HG02623 (cell line): ENCODE measurements around the gene TPP2.

Experiments used
- ATAC-seq: cut with Tn5 transposase; IDR thresholded peaks from one replicate; pipeline ENCODE4 v1.9.1; 2021; ENCODE audit warnings: moderate library complexity; ENCODE audit not compliant: unreplicated experiment

TPP2 gene

DNA sequence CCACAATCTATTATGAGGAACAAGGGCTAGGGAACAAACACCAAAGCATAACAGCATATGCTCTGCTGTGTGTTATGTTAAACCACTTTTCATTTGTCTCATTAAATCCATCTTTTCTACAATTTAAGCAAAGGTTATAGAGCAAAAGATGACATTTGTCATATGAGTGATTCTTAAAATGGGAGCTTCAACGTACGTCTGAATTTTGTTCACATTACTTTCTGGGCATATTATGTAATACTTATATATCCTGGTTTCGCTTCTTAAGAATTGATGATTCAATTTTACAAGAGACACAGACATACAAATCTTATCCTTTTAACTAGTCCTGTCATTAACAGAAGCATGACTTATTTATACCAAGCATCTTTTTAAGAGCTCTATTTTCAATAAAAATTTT lies 3.3 kb upstream of the TPP2 start:
- no peak for ATAC-seq

- peak; percentile 17 for ATAC-seq
These were observed 509 bp downstream of the TPP2 start for GRCh38 chr13:102597029-102597961.

DNA sequence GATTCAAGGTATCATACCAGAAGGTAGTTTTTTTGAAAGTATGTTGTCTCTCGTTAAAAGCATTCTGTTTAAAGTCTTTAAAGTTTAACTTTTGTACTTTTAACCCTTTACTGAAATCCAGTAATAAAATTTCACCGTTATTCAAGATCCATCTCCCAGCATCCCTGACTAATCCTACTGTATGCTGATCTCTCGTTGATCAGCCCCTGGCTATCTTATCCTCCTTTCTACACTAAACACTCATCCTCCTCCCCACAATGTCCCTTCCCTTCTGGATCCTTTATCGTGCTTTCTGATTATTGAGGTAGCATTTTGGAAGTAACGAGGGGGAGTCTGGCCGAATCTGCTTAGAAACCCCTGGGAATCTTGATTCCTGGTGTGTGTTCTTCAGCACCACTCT lies 1.3 kb downstream of the TPP2 start:
- ATAC-seq: no peak

GRCh38 chr13:102599426-102600012 lies 2.7 kb downstream of the TPP2 start:
- no peak for ATAC-seq

- no peak for ATAC-seq
These were observed 9.9 kb downstream of the TPP2 start for GRCh38 chr13:102606537-102607309.

GRCh38 chr13:102608974-102609373 lies 12.2 kb downstream of the TPP2 start:
- no peak for ATAC-seq

DNA sequence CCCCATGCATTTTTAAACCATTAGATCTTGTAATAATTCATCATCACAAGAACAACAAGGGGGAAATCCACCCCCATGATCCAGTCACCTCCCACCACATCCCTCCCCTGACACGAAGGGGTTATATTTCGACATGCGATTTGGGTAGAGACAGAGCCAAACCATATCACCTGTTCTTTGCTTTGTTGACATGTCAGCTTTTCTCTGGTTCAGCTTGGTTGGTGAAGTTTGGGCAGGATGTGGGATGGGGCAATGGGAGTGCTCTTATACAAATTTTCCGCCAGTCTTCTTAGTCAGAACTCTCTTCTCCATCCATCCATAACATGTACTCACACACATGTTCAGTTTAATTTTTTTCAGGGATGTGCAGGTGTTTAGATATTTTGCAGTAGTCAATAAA lies 12.9 kb downstream of the TPP2 start:
- ATAC-seq: no peak

DNA sequence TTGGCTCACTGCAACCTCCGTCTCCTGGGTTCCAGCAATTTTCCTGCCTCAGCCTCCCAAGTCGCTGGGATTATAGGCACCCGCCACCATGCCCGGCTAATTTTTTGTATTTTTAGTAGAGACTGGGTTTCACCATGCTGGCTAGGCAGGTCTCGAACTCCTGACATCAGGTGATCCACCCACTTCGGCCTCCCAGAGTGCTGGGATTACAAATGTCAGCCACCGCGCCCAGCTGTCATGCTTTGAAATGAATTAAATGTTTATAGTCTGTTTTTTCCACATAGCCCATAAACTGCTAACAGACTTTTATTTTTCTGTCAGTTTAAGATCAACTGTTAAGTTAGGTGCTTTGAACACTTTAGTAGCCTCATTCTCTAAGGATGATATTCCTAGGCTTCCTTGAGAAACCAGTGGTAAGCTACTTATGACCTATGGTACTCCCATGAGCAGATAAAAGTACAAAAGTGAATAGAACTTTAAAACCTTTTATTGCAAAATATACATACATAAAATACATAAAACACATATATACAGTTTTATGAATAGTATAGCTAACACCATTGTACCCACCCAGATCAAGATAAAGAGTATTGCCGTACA lies 13.6 kb downstream of the TPP2 start:
- ATAC-seq: no peak

DNA sequence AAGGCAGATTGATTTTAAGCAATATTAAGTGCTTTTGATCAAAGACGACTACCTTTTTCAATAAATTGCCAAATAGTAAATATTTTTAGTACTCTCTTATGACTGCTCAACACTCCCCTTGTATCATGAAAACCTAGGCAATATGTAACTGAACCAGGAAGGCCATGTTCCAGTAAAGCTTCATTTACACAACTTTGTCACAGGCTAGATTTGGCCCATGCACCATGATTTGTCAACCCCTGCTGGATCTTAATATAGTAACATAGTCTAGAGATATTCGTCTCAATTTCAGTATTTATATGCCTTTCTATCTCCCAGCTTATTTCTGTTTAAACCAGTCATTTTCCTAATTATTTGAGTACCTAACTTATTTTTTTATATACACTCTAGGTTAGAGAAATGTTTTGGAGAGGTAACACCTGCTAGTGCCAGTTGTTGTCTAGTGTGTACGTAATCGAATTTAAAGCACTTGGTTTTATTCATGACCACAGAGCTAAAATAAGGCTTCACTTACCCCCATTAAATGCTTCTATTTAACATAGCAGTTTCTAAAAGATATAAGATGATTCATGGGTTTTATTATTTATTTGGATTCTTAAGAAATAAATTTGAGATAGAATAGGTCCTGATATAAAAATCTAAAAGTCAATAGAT lies 21.0 kb downstream of the TPP2 start:
- no peak for ATAC-seq

GRCh38 chr13:102620516-102620915 lies 23.7 kb downstream of the TPP2 start:
- ATAC-seq: no peak

DNA sequence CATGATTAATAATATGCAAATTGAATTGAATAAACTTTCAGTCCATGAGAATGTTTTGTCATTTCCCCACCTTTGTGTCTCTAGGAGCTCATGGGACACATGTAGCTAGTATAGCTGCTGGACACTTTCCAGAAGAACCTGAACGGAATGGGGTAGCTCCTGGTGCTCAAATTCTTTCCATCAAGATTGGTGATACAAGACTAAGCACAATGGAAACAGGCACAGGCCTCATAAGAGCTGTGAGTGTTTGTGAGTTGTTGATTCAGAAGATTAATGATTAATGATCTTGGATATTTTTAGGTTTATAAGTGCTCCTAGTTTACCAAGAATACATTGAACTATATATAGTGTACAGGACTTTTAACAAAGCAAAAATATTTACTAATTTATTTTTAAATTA lies 30.1 kb downstream of the TPP2 start:
- ATAC-seq: no peak

DNA sequence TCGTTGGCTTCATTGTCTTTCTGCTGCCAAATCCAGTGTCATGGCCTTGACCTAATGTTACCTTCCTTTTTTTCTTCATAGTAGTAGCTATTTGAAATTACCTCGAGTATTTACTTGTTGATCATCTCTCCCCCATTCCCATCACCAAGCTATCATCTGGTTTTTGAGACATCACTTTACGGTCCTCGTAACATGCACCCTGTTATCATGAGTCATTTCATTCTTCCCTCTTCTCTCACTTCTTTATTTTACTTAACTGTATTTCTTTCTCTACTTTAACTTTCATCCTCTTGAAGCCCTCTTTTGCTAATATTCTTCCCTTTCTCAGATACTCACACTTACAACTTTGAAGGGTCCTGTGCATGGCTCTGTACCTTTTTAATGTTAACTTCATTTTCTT lies 31.8 kb downstream of the TPP2 start:
- ATAC-seq: no peak

GRCh38 chr13:102631198-102631597 lies 34.4 kb downstream of the TPP2 start:
- no peak for ATAC-seq

GRCh38 chr13:102638741-102639140 lies 42.0 kb downstream of the TPP2 start:
- no peak for ATAC-seq

DNA sequence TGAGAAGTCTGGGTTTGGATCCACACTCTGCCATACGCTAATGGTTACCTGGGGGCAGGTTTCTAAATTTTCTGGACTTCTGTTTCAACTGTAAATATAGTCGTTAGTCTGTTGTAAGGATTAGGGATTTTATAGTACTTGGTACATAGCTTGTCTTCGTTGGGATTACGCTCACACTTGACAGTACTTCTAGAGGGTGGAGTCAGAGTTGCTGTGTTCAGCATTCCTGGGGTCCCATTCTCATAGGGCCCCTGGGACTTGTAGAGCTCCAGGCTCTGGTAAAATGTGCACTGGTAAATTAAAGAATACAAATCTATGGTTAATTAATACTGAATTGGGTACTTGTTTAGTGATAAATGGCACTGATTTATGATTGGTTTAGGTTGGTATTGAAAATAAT lies 45.2 kb downstream of the TPP2 start:
- no peak for ATAC-seq

DNA sequence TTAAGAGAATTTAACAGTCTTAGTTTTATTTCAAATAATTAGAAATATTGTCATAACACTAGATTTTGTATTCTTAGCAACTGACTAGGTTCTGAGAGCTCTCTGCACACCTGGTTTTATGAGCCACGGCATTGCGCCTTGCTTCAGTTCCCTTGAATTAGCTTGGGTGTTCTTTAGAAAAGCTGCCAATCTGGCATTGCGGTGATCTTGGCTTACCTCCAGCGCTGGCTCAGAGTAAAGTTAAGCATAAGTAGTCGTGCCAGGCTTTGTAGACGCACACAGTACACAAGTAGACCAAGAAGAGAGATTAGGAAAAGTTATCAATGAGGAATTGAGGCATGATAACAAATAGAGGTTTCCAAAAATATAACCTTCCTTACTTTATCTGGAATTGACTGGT lies 45.7 kb downstream of the TPP2 start:
- ATAC-seq: no peak

- no peak for ATAC-seq
These were observed 46.9 kb downstream of the TPP2 start for GRCh38 chr13:102643656-102644055.

DNA sequence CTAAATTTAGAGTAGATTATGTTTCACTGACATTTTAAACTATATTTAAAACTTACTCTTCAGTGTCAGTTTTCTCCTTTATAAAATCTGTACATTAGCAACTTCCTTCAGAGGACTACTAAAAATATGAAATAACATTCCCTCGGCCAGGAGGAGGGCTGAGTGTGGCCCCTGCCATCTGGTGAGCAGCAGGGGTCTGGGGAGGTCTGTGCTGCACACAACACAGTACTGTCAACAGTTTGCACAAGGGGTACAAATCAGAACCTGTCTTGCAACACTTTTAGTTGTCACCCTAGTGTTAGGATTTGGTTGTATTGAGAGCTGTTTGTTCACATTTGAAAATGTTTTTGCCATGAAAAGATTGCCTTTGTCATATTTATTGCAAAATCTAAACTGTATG lies 48.9 kb downstream of the TPP2 start:
- ATAC-seq: no peak

DNA sequence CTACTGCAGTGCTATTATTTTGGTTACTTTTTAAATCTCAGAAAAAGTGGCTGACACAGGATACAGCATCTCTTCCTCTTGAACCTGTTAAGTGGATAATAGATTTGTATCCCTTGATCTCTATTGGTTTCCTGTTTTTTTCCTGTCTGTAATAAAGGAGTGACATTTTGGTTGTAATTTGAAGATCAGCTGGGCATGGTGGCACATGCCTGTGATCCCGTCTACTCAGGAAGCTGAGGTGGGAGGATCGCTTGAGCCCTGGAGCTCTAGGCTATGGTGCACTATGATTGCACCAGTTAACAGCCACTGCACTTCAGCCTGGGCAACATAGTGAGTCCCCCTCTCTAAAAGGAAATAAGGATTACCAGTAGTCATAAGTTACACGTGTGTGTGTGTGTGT lies 51.3 kb downstream of the TPP2 start:
- ATAC-seq: no peak

- no peak for ATAC-seq
These were observed 53.7 kb downstream of the TPP2 start for GRCh38 chr13:102650444-102650843.

GRCh38 chr13:102651392-102651791 lies 54.6 kb downstream of the TPP2 start:
- ATAC-seq: no peak
